Measurements from ENCODE around the gene ZNF285. TPM values are rescaled to one million over a fixed set of nuclear protein-coding genes. Genes with fewer than 3 reads are reported as not detected.
"Not testable (repeated sequence)": the region's sequence is repeated elsewhere in the genome, so short reads cannot be mapped to it uniquely, and the experiment has no call there.

ZNF285 gene
- total RNA-seq, 1 donor from 2014 or later = 11.2 TPM

DNA sequence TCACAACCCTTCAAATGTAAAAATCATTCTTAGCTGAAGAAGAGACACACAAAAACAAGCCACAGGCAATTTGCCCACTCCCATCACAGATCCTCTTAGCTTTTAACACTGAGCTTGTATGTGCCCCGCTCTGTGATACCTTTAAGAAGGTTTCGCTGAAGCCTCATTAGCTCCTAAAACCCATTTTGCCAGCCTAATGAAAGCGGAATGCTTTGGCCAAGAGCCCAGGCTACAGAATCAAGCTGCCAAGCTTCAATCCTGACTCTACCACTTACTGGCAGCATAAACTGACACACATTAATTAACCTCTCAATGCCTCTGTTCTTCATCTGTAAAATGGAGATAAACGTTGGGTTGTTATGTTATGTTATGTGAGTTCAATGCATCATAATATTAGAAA lies 55.4 kb downstream of the ZNF285 start:
- Mint-ChIP-seq H3K9me3 (peaks cover 67% of the 10 kb centered on the region), H3K4me1 (no peaks in the 10 kb centered on the region), H3K27me3 (ENCODE audit: low read depth) (no peaks in the 10 kb centered on the region), H3K27ac (no peak overlapping the region), H3K36me3 (peaks cover 87% of the 10 kb centered on the region), H3K4me3 (no peak overlapping the region)
- DNase-seq (ENCODE audit: low spot score in 2 of 2, unreplicated experiment in 2 of 2) = no peak
- TF ChIP-seq, protein P1, sequence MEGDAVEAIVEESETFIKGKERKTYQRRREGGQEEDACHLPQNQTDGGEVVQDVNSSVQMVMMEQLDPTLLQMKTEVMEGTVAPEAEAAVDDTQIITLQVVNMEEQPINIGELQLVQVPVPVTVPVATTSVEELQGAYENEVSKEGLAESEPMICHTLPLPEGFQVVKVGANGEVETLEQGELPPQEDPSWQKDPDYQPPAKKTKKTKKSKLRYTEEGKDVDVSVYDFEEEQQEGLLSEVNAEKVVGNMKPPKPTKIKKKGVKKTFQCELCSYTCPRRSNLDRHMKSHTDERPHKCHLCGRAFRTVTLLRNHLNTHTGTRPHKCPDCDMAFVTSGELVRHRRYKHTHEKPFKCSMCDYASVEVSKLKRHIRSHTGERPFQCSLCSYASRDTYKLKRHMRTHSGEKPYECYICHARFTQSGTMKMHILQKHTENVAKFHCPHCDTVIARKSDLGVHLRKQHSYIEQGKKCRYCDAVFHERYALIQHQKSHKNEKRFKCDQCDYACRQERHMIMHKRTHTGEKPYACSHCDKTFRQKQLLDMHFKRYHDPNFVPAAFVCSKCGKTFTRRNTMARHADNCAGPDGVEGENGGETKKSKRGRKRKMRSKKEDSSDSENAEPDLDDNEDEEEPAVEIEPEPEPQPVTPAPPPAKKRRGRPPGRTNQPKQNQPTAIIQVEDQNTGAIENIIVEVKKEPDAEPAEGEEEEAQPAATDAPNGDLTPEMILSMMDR (IDR thresholded peaks at IDR 0.05; ENCODE audit: unreplicated experiment) = no peak

DNA sequence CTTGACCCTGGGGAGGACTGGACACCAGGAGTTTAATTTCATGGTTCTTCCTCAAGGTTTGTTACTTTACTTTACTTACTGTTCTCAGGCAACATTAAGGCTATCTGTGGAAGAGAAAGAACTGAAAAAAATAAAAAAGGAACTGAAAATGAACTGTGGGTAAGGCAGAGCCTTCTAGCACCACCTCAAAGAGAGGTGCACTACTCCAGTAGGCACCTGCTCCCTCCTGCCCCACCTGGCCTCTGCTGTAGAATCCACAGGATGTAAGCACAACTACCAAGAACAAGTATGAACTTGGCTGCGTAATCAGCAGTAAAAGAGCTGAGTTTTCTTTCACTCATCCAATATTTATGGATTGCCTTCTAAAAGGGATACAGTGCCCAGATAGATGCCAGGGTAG lies 57.2 kb downstream of the ZNF285 start:
- no peaks in the 10 kb centered on the region for H3K27me3 Mint-ChIP-seq (ENCODE audit: low read depth)
- H3K4me1 Mint-ChIP-seq = no peaks in the 10 kb centered on the region
- peaks cover 85% of the 10 kb centered on the region for H3K36me3 Mint-ChIP-seq
- H3K27ac Mint-ChIP-seq = no peak overlapping the region
- DNase-seq (ENCODE audit: low spot score in 2 of 2, unreplicated experiment in 2 of 2) = no peak
- H3K4me3 Mint-ChIP-seq = no peak overlapping the region
- TF ChIP-seq, protein P1 (IDR thresholded peaks at IDR 0.05; ENCODE audit: unreplicated experiment) = no peak
- peaks cover 59% of the 10 kb centered on the region for H3K9me3 Mint-ChIP-seq

DNA sequence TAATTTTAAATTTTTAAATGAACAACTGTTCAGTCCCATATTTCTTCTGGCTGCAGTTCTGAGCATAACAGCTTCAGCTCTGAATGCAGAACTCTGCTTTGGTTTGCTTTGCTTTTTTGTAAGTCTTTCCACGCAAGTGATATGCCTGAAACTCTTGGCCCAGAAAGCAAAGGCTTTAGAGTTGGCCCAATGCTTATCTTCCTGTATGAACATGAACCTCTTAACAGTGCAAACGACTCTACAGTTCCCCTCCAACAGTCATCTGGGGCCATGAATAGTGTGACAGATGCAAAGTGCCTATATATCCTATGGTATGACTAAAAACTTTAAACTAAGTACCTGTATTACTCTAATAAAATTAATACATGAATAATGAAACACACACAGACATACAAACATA lies 59.6 kb downstream of the ZNF285 start:
- no peaks in the 10 kb centered on the region for H3K27me3 Mint-ChIP-seq (ENCODE audit: low read depth)
- TF ChIP-seq, protein P1 (IDR thresholded peaks at IDR 0.05; ENCODE audit: unreplicated experiment) = no peak
- H3K4me3 Mint-ChIP-seq = no peak overlapping the region
- no peak overlapping the region for H3K27ac Mint-ChIP-seq
- H3K4me1 Mint-ChIP-seq = no peaks in the 10 kb centered on the region
- peaks cover 88% of the 10 kb centered on the region for H3K36me3 Mint-ChIP-seq
- H3K9me3 Mint-ChIP-seq = peaks cover 58% of the 10 kb centered on the region
- no peak for DNase-seq (ENCODE audit: low spot score in 2 of 2, unreplicated experiment in 2 of 2)

DNA sequence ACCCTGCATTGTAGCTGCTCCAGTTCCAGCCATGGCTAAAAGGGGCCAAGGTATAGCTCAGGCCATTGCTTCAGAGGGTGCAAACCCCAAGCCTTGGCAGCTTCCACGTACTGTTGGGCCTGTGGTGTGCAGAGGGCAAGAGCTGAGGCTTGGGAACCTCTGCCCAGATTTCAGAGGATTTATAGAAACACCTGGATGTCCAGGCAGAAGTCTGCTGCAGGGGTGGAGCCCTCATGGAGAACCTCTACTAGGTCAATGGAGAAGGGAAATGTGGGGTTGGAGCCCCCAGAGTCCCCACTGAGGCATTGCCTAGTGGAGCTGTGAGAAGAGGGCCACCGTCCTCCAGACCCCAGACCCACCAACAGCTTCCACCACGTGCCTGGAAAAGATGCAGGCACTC lies 66.8 kb downstream of the ZNF285 start:
- Mint-ChIP-seq H3K36me3 (peaks cover 95% of the 10 kb centered on the region), H3K9me3 (peaks cover 79% of the 10 kb centered on the region)
- not testable (repeated sequence) for H3K27me3 Mint-ChIP-seq (ENCODE audit: low read depth); H3K4me1 Mint-ChIP-seq; H3K4me3 Mint-ChIP-seq; DNase-seq (ENCODE audit: low spot score in 2 of 2, unreplicated experiment in 2 of 2); H3K27ac Mint-ChIP-seq

Other genes with a start within 250 kb of the ZNF285 start
- 36.2 to 38.2 TPM (median 38.2 TPM) in 3 replicates for gene ZNF226, start 236.5 kb downstream of the ZNF285 start, total RNA-seq
- 29.9 to 31.8 TPM (median 29.9 TPM) in 3 replicates for gene ZNF227, start 189.1 kb downstream of the ZNF285 start, total RNA-seq
- 2.6 to 3.9 TPM (median 3.1 TPM) in 3 replicates for gene ZNF233, start 141.7 kb downstream of the ZNF285 start, total RNA-seq
- gene ZNF235, start 96.6 kb downstream of the ZNF285 start, total RNA-seq = 12.5 to 14.0 TPM (median 13.2 TPM) in 3 replicates
- gene ZNF112, start 44.9 kb downstream of the ZNF285 start, total RNA-seq = 13.0 to 13.6 TPM (median 13.0 TPM) in 3 replicates
- gene ZNF229, start 46.9 kb upstream of the ZNF285 start, total RNA-seq = 5.4 to 7.0 TPM (median 6.0 TPM) in 3 replicates
- 13.0 to 14.3 TPM (median 13.1 TPM) in 3 replicates for gene ZNF180, start 98.9 kb upstream of the ZNF285 start, total RNA-seq
- gene CEACAM20, start 128.1 kb upstream of the ZNF285 start, total RNA-seq = not detected in 3 replicates
- not detected in 3 replicates for gene IGSF23, start 212.0 kb upstream of the ZNF285 start, total RNA-seq
- 26.8 to 29.1 TPM (median 28.5 TPM) in 3 replicates for gene PVR, start 242.3 kb upstream of the ZNF285 start, total RNA-seq